SH-SY5Y (cell line): Measurements from ENCODE around the gene LAMTOR2.

Experiments used
- GATA2 ChIP-seq: IDR thresholded peaks from 2 replicates; pipeline ENCODE4 v1.6.1; 2011; ENCODE audit warnings: mild to moderate bottlenecking, low read depth, low read length
- GATA3 ChIP-seq: IDR thresholded peaks from 2 replicates; pipeline ENCODE4 v1.6.1; 2011; ENCODE audit warnings: low read depth, mild to moderate bottlenecking, low read length, moderate library complexity

DNA sequence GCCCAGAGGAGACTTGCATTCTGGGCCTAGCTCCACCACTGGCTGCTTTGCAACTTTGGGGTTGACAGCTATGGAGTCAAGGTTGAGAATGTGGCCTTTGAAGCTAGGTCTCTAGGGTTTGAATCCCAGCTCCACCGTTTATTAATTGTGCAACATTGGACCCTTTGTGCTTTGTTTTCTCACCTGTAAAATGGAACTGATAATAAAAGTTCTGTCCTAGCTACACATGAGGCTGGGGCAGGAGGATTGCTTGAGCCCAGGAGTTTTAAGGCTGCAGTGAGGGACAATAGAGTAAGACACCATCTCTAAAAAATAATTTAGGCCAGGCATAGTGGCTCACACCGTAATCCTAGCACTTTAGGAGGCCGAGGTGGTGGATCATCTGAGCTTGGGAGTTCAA is 44.7 kb downstream of the LAMTOR2 start:
- TF ChIP-seq GATA2 (no peak), GATA3 (no peak)
